Activated CD4-positive, alpha-beta T cell treated with anti-CD3 and anti-CD28 coated beads, Interleukin-2, amount 50 U/mL, for 1 hour (primary cell): ENCODE data around the gene PPP1R14B.

Experiments used
- DNase-seq: peaks from one replicate; pipeline ENCODE4 v3.0.0-alpha.2; 2020

PPP1R14B gene, protein sequence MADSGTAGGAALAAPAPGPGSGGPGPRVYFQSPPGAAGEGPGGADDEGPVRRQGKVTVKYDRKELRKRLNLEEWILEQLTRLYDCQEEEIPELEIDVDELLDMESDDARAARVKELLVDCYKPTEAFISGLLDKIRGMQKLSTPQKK

DNA sequence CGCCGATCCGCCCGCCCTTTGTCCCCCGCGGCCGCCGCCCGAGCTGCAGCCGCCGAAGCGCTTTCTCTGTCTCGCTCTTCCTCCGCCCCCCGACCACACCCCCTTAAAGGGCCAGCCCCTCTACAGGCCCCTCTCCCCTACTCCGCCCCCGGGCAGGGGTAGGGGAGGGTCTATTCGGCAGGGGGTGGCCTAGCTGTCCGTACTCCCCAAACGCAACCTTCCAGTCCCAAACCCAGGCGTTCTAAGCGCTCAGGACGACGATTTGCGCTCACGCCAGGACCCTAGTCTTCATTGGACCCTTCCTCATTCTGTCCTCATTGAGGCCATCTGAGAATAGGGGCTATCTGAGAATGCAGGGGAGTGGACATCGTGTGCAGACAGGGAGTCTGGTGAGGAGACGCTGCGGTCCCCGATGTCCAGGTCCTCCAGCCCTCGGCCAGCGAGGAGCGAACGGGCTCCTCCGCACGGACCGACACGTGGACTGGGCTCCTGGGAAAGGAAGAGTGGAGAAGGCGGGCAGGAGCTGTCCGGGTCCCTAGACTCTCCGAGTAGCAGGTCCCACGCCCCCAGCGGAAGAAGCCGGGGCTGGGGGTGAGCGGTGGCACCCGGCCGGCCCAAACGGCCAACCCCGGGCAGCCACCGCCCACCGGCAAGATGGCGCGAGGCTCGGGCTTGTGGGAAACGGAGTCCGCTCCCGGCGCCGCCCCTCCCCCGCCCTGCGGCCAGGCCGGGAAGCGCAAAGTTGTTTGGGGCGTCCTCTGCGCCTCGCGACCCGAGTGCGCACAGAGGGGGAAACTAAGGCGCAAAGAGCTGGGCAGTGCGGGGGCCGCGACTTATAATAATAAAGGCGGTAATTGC, at the start of gene PPP1R14B:
Gene PPP1R14B (minus strand): TSS at position 73 of the 858 bp plus-strand sequence. CDS start 270 bp downstream, outside the sequence.
- peak; percentile 77 for DNase-seq

DNA sequence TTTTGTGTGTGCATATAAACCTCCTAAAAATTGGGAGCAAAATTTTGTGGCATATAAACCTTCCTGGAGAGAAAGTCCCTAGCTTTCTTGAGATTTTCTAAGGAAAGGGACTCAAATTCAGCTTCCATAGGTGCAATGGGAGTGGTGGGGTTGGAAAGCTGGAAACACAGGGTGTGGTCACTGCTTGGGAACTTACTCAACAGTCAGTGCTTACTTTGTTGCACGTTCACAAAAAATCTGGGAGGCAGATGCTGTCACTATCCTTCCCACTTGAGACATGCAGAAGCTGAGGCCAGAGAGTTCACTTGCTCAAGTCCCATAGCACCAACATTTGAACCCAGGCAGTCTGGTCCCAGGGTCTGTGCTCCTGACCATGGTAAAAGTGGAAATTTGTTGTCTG, 49.5 kb upstream of the PPP1R14B start:
- no peak for DNase-seq

DNA sequence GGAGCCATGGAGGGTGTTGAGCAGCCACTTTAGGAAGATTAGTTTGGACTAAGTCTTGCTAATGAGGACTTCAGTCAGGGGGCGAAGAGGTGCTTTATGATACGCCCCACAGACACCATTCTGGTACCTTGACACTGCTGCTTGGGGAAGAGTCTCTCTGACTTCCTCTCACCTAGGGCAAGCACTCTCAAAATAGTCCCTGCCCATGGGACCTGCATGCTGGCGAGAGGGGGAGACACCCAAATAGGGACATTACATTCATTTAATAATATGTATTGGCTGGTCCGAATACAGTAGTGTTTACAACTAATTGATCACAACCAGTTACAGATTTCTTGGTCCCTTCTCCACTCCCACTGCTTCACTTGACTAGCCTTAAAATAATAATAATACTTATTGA, 49.0 kb upstream of the PPP1R14B start:
- DNase-seq, result no peak

DNA sequence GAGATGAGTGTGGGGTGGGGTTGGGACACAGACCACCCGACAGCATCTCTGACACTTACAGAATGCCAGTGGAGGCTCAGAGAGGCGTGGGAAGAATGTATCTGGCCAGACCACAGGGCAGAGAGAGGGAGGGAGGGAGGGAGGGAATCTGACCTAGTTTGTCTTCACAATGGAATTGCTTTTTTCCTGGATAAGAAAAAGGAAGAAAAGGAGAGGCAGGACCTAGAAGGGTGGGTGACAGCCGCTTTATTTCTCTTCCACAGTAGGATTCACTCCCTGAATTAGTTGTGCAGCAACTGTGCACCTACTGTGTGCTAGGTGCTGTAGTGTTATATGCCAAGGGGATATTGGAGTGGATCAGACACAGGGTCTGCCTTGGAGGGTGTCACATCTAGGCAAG, 48.0 kb upstream of the PPP1R14B start:
- no peak for DNase-seq

DNA sequence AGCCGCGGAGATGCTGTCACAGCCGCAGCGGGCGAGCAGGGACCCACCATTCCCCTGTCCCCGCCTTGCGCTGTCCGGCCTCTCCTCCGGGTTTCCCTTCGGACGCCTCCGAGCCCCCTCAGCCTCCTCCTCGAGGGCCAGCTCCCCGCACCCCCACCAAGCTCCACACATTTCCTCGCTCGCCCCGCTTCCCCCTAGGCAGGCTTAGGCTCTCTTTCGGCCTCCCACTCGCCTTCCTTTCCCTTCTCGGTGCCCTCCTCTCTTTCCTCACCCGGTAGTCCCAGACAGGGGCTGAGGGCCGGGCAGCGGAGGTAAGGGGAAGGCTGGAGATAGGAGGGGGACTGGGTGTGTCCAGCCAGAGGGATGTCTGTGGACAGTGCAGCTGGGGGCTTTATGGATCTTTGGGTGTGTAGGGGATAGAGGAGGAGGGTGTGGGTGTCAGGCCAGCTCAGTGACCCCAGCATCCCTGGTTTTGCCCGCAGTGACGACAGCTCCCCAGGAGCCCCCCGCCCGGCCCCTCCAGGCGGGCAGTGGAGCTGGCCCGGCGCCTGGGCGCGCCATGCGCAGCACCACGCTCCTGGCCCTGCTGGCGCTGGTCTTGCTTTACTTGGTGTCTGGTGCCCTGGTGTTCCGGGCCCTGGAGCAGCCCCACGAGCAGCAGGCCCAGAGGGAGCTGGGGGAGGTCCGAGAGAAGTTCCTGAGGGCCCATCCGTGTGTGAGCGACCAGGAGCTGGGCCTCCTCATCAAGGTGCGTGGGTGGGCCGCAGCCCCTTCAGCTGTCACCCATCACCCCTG, 45.9 kb upstream of the PPP1R14B start:
- DNase-seq, result no peak

DNA sequence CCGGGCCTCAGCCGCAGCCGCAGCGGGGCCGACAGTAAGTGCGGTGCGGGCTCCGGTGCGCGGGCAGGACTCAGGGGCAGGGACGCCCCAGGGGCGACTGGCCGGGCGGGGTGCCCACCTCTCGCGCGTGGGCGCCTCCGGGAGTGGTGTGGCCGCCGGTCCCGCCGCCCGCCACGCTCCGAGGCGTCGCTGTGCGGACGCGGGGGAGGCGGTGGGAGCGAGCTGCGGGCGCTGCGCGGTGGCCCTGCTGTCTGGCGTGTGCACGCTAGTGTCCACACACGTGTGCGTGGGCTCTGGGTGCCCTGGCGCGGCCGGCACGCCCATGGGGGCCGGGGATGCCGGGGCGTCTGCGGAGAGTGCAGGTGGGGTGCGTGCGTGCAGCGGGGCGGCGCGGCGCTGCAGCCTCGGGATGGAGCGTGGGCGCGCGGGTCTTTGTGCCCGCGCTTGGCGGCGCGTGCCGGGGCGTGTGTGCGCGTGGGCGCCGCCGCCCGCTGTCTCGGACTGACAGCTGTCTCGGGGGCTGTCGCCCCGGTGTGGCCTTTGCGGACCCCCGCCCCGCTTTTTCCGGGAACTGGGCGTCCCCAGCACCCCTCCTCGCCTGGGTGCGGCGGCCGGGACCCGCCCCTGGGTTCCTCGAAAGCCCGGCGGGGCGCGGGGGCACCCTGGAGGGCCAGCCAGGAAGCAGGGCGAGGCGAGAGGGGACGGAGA, 45.2 kb upstream of the PPP1R14B start:
- no peak for DNase-seq

DNA sequence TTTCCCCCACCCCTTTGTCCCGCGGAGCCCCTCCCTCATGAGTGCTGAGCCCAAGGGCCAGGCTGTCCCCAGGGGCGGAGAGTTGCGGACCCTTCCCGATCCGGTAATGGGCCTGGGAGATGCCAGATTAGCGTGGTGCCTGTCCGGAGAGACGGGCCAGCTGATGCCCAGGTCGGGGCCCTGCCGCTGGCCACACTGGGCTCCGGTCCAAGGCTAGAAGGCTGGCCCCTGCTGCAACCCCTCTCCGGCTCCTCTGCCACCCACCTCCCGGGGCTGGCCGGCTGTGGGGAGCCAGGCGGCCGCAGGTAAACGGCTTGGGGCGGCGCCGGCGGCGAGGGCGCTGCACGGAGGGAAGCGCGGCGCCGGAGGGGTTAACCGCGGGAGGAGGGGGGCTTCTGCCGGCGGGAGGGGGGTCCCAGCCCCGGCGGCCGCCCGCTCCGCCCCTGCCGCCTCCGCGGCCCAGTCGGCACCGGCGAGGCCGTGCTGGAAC, 44.6 kb upstream of the PPP1R14B start, which contains the start of gene KCNK4:
Gene KCNK4 (plus strand): TSS at position 41 of the 490 bp plus-strand sequence. CDS start 1,717 bp downstream, outside the sequence.
- DNase-seq, result no peak

DNA sequence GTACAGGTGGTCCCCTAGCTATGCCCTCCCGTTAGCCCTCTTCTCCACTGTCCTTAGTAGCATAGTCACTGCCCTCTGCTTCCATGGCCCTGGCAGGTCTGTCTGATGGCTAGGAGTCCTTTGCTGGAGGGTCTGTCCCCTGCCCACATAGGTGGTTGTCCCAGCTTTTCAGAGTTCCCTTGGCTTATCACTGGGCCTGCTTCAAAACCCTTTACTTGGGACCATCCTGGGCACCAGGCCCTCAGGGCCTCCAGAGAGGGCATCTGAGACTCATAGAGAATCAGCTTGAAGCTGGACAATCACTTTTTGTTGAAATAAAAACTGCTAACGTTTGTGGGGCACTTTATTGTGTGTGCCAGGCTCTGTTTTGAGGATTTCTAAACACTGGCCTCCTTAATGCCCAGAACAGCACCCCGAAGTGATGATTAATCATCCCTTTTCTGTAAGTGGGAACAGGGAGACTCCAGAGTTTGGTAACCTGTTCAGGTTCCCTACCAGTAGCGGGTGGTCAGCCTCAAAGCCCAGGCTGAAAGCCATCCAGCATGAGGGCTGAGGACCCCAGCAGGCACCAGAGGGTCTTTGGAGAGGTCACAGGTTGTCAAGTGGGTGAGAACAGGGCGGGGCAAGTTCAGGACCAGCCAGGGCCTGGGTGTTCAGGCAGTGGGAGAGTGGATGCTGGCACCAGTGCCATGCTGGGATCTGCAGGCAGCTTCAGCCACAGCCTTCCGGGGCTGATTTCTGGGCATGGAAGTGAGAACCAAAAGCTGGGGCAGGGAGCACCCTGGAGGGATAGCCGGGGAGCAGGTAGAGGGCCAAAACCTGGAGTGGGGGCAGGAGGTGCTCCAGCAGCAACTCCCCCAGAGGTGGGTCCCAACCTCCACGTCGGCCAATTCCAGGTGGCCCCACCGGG, 43.9 kb upstream of the PPP1R14B start:
- no peak for DNase-seq

DNA sequence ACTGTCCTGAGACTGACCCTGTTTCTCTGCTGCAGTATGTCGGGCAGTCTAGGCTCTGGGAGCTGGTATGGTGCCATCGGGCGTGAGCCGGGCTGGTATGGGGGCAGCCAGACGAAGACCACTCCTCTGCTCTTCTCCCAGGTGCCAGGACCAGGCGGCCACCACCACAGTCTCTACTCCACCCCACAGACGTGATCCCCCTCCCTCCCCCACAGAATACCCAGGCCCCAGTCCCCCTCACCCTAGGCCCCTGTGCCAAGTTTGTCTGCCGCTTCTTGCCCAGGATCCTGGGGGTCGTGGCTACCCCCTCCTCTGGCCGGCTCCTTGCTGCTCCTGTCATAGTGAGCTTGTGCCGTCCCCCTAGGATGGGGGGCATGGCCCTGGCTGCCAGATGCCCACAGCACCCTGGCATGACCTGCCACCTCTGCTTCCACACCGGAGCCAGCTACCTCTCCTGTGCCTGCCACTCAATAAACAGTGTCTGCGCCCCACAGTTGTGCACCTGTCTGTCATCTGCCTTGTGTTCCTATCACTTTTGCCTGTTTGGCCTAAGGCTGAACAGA, 42.3 kb upstream of the PPP1R14B start:
- no peak for DNase-seq

DNA sequence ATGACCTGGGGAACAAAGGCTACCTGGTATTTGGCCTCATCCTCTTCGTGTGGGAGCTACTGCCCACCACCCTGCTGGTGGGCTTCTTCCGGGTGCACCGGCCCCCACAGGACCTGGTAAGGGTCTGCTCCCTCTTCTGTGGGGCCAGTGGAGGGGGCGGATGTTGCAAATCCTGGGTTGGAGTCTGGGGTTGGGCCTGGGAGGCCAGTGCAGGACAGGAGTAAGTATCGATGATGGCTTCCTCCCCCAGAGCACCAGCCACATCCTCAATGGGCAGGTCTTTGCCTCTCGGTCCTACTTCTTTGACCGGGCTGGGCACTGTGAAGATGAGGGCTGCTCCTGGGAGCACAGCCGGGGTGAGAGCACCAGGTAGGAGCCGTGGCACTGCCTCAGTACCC, 41.6 kb upstream of the PPP1R14B start:
- no peak for DNase-seq

DNA sequence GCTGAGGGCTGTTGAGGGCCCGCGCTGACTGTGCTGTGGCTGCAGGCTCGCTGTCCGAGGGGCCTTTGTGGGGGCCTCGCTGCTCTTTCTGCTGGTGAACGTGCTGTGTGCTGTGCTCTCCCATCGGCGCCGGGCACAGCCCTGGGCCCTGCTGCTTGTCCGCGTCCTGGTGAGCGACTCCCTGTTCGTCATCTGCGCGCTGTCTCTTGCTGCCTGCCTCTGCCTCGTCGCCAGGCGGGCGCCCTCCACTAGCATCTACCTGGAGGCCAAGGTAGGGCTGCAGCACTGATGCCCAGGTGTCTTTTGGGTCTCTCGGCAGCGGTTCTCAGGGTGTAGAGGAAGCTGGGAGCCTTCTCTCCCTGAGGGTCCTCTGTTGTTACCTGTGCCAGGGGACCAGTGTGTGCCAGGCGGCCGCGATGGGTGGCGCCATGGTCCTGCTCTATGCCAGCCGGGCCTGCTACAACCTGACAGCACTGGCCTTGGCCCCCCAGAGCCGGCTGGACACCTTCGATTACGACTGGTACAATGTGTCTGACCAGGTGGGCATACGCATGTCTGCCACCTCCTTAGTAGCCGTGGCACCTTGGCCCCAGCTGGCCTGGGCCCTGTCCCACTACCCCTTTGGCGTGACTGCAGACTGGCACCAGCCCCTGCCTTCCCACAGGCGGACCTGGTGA, 41.1 kb upstream of the PPP1R14B start:
- no peak for DNase-seq

DNA sequence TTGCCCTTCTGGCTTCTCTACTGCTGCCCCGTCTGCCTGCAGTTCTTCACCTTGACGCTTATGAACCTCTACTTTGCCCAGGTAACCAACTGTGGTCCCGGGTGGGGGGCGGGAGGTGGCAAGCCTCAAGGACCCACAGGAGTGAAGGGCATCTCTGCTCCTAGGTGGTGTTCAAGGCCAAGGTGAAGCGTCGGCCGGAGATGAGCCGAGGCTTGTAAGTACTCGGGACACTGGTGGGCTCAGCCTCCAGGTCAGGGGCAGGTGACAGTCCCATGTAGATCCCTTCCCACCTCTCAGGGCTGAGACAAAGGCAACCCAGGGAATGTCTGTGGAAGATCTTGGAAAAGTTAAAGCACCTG, 40.0 kb upstream of the PPP1R14B start:
- no peak for DNase-seq

DNA sequence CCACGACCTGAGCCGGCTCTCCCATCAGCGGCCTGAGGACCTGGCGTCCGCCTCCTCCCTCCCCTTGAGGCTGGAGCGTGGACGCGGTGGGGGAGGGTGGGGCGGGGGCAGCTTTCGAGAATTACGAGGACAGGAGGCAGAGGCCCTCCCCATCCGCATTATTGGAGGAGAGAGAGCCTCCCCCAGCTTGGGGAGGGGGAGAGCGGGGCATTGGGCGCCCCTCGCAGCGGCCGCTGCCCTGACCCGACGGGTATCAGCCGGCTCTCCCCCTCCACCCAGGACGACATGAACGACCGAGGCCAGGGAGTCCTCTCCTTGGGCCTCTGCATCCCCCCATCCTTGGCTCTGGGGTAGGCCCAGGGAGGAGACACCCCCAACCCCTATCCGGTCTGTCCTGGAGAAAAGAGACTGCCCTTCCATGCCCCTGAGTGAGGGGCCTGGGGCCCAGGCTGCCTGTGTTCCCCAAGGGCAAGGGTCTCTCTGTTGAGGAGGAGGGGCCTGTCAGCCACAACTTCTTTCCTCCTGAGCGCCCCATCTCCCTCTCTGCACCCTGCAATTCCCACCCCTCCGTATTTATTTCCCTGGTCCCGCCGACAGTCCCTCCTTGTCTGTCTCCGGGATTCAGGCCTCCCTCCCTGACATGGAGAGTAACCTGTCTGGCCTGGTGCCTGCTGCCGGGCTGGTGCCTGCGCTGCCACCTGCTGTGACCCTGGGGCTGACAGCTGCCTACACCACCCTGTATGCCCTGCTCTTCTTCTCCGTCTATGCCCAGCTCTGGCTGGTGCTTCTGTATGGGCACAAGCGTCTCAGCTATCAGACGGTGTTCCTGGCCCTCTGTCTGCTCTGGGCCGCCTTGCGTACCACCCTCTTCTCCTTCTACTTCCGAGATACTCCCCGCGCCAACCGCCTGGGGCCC, 39.4 kb upstream of the PPP1R14B start:
- no peak for DNase-seq

DNA sequence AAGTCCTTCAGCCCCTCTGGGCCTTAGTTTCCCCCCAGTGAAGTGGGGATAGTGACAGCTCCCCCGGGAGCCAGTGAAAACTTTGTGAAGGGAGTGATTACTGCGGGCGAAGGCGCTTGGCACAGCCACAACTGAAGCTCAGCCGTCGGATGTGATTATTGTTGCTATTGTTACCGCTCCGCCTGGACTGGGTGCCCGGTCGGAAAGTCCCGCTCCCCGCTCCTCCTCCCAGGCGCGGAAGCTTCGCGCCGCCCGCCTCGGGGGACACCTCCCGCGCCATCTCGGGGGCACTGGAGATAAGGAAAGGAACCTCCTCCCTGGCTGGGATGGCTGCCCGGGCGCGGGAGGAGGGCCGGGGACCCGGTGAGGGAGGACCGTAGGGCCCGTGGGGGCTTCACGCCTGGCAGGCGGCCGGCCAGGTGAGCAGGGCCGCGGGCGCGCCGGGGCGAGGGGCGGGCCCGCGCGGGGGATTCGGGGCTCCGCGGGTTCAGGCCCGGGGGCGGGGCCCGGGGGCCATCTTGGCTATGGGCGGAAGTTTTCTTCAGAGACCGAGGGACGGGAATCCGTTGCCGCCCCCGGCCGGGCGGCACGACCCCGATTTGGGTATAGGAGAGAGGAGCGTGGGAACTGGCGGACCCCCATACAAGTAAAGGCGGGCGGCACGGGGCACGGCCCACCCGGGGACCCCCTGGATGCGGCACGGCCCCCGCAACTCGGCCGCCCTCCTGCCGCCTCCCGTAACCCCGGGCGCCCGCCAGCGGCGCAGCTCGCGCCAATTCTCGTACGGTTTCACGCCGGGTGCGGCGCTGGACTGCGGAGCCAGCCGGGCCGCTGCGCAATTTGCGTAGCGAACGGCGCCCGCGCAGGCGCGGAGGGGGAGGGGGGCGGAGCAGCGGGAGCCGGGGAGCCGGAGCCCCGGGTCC, 38.5 kb upstream of the PPP1R14B start, which contains the start of gene GPR137:
Gene GPR137 (plus strand): TSS at position 887 of the 923 bp plus-strand sequence. CDS start 677 bp downstream, outside the sequence.
- DNase-seq, result peak; percentile 90

DNA sequence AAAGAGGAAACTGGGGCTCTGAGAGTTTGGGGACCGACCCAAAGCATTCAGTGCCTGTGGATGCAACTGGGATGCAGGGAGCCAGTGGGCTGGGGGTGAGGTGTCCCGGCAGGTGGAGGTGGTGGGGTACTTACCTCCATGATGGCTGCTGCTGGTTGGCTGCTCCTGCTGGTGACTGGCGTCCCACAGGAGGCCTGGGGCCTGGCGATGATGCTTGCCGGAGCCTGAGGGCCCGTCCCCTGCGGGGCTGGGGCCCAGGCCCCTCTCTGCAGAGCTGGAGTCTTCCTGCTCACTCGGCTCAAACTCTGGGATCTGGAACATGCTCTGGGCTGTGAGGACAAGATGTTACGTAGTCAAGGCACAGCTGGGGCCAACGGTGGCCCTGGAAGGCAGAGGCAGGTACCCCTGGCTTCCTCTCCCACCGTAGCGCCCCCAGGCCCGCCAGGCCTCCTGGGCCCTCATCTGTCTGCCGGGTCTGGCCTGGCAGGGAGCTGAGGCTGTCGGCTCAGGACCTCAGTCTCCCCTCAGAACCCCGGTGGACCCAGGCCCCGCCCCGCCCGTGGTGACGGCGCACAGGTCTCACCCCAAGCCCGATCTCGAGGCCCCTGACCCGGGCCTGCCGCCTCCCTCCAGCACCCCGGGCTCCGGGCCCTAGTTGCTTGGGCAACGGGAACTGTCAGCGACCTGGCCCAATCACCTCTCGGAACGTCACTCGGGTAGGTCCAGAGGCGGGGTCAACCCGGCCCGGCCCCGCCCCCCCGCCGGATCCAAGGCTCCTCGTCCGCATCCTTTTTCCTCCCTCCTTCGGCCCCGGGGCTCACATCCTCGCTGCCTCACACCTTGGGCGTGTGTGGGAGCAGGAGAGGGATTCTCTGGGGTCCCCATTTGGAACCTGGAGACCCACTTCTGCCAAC, 37.6 kb upstream of the PPP1R14B start, which contains the start of gene BAD:
Gene BAD (minus strand): TSS at position 618 of the 914 bp plus-strand sequence. CDS start 297 bp downstream, at position 321.
- DNase-seq, result peak; percentile 90

DNA sequence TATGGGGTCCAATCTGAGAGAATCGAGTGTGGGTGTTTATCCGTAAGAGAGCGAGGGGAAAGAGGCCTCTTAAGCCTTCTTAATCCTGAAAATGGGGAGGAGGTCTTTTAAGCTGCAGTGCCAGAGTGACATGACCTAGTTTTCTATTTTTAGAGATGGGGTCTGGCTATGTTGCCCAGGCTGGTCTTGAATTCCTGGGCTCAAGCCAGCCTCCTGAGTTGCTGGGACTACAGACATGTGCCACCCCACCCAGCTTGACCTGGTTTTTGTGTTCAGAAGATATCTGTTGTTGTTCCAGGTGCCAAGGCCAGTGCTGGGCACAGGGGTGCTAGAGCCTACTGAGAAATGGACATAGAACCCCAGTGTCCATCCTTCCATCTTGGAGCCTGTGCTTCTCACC, 36.3 kb upstream of the PPP1R14B start:
- DNase-seq, result no peak
